B cell (primary cell): ENCODE results near the gene CCDC28B. TPM values are rescaled to one million over a fixed set of nuclear protein-coding genes. Genes with fewer than 3 reads are reported as not detected.

Experiments
- ATAC-seq: fragments of 200-7000 bp; cut with Tn5 transposase; one replicate; pipeline ENCODE4 v1.10.0; 2021; ENCODE audit warnings: low read depth, mild to moderate bottlenecking, moderate number of reproducible peaks, moderate library complexity
- CTCF ChIA-PET: fragments of 350-600 bp; sonication (Branson Sonifier 250); formaldehyde crosslinking; loops from one replicate; lab custom pipeline; 2021; ENCODE audit warnings: antibody characterized with exemption, inconsistent platforms; lab: Charles Lee
- POLR2A ChIA-PET: fragments of 350-600 bp; sonication (Branson Sonifier 250); formaldehyde crosslinking; loops from one replicate; lab custom pipeline; 2021; ENCODE audit warnings: antibody characterized with exemption; lab: Charles Lee
- DNase-seq: peaks from one replicate; pipeline ENCODE4 v3.0.0; 2013
- H2AFZ ChIP-seq: 2 replicates; pipeline ENCODE4 v1.6.1; 2012; ENCODE audit warnings: mild to moderate bottlenecking, low read depth, low read length; ENCODE audit not compliant: insufficient read depth, poor library complexity, severe bottlenecking
- H3K27ac ChIP-seq, 2 donors: 1 replicate in 1 of 2; 2 replicates in 1 of 2; pipeline ENCODE4 v1.5.1; 2012 to 2013; ENCODE audit warnings: low read length in 2 of 2, mild to moderate bottlenecking in 2 of 2, moderate library complexity in 1 of 2
- H3K27me3 ChIP-seq, 4 experiments: fragments of 200-600 bp in 1 of 4; sonication (generic) in 1 of 4; replicated peaks in 1 of 4; 1 replicate in 2 of 4; 2 replicates in 2 of 4; pipeline versions ENCODE4 v1.6.1 to v1.7.0; 2013 to 2016; ENCODE audit warnings: low read length in 3 of 4, mild to moderate bottlenecking in 2 of 4, mixed read lengths in 1 of 4, moderate library complexity in 1 of 4; ENCODE audit not compliant: insufficient read depth in 4 of 4, control insufficient read depth in 3 of 4; ENCODE audit errors: control extremely low read depth in 1 of 4
- H3K36me3 ChIP-seq, 2 experiments: replicated peaks in 1 of 2; 1 replicate in 1 of 2; 2 replicates in 1 of 2; pipeline versions ENCODE4 v1.6.1 to v1.7.1; 2013; ENCODE audit warnings: low read length in 1 of 2; ENCODE audit not compliant: insufficient read depth in 2 of 2, control insufficient read depth in 1 of 2; ENCODE audit errors: control extremely low read depth in 1 of 2, extremely low read depth in 1 of 2
- H3K4me1 ChIP-seq, 2 donors: fragments of 200-600 bp in 1 of 2; sonication (generic) in 1 of 2; 1 replicate in 1 of 2; 2 replicates in 1 of 2; pipeline versions ENCODE4 v1.5.1 to v1.6.1; 2013 to 2017; ENCODE audit warnings: low read length in 2 of 2; ENCODE audit not compliant: control insufficient read depth in 2 of 2, insufficient read depth in 2 of 2
- H3K4me2 ChIP-seq: replicated peaks from 2 replicates; pipeline ENCODE3; 2012; ENCODE audit warnings: mild to moderate bottlenecking, low read depth, low read length; ENCODE audit not compliant: poor library complexity, severe bottlenecking
- H3K4me3 ChIP-seq, 5 experiments: fragments of 200-600 bp in 1 of 5; sonication (generic) in 1 of 5; 1 replicate in 3 of 5; 2 replicates in 2 of 5; pipeline versions ENCODE4 v1.5.1 to v1.7.0; 2011 to 2016; ENCODE audit warnings: low read length in 4 of 5, mild to moderate bottlenecking in 4 of 5, low read depth in 2 of 5, control low read depth in 1 of 5, moderate library complexity in 1 of 5; ENCODE audit not compliant: insufficient read depth in 1 of 5; ENCODE audit errors: control extremely low read depth in 1 of 5, extremely low read depth in 1 of 5
- H3K79me2 ChIP-seq: fragments of 200-600 bp; sonication (generic); one replicate; pipeline ENCODE4 v1.6.0; 2016; ENCODE audit warnings: low read length; ENCODE audit not compliant: control insufficient read depth, insufficient read depth
- H3K9ac ChIP-seq: fragments of 200-600 bp; sonication (generic); 2 replicates; pipeline ENCODE4 v1.6.1; 2017; ENCODE audit warnings: mild to moderate bottlenecking, low read length, moderate library complexity
- H3K9me3 ChIP-seq, 3 donors: one replicate each; pipeline versions ENCODE4 v1.6.1 to v1.7.1; 2013; ENCODE audit warnings: low read length in 2 of 3; ENCODE audit not compliant: control insufficient read depth in 2 of 3, insufficient read depth in 1 of 3; ENCODE audit errors: control extremely low read depth in 1 of 3
- H4K20me1 ChIP-seq: 2 replicates; pipeline ENCODE4 v1.6.0; 2012; ENCODE audit warnings: mild to moderate bottlenecking, low read length; ENCODE audit not compliant: insufficient read depth, control insufficient read depth, poor library complexity, severe bottlenecking
- H3K27ac Mint-ChIP-seq: one replicate; pipeline ENCODE4 v1.8.0; 2021; ENCODE audit warnings: mixed read lengths
- H3K27me3 Mint-ChIP-seq: one replicate; pipeline ENCODE4 v1.8.0; 2021; ENCODE audit warnings: mixed read lengths
- H3K4me1 Mint-ChIP-seq: one replicate; pipeline ENCODE4 v1.8.0; 2021; ENCODE audit warnings: mixed read lengths
- H3K4me3 Mint-ChIP-seq: one replicate; pipeline ENCODE4 v1.8.0; 2021; ENCODE audit warnings: mixed read lengths
- H3K9me3 Mint-ChIP-seq: one replicate; pipeline ENCODE4 v1.8.0; 2022; ENCODE audit warnings: mixed read lengths; ENCODE audit not compliant: insufficient read depth
- CTCF ChIP-seq: fragments of 200-600 bp; IDR thresholded peaks from one replicate; pipeline ENCODE4 v1.8.0; 2022; ENCODE audit warnings: antibody characterized with exemption, mild to moderate bottlenecking
- EZH2 ChIP-seq: IDR thresholded peaks from 2 replicates; pipeline ENCODE4 v1.6.1; 2012; ENCODE audit warnings: borderline replicate concordance, low read depth, mild to moderate bottlenecking, moderate library complexity, low read length; ENCODE audit not compliant: insufficient read depth, poor library complexity, severe bottlenecking
- WGBS: methylation state at CpG from one replicate; pipeline ENCODE4 v1.1.5; 2013; ENCODE audit warnings: missing lambda C conversion rate; ENCODE audit not compliant: insufficient coverage; 5-methylcytosine and 5-hydroxymethylcytosine counted together
- intact Hi-C: fragments of 100-400 bp; cut with micrococcal nuclease; formaldehyde crosslinking; loops from one replicate; pipeline ENCODE4 v1.10.0; 2022
- polyA plus RNA-seq: library from polyadenylated mRNA; depleted of rRNA; stranded (reverse); fragments of >200 nt; gene quantifications from 2 replicates; pipeline ENCODE4 v1.2.3, GENCODE V29; 2012
- total RNA-seq, 2 donors: library from RNA; stranded (reverse); fragments of 120-200 nt in 1 of 2; gene quantifications; 1 replicate in 1 of 2; 2 replicates in 1 of 2; pipeline versions ENCODE4 v1.2.3 to v1.2.4, GENCODE V29; 2013 to 2022

CCDC28B gene
- total and polyA plus RNA-seq, 2 donors (not counting 1 experiment from before 2014, with no cell fraction given), result 7.8 to 8.0 TPM

GRCh38 chr1:32215629-32216480 lies 15.5 kb downstream of the CCDC28B start:
- H3K27ac Mint-ChIP-seq, result no peak overlapping the region
- no peaks in the 10 kb centered on the region for H3K9me3 ChIP-seq
- ATAC-seq, result peak; percentile 81
- intact Hi-C loops, result loop anchor here (1.0 to 2.0 kb wide), 2 partner anchors 119 to 198 kb away; no protein-coding TSS in a partner anchor
- ChIA-PET POLR2A (interaction anchor here (0.6 to 1.2 kb wide), 4 partner anchors 10 to 144 kb away, joined by 3 to 6 read pairs (median 5); partner anchors contain the start of genes IQCC and LCK), CTCF (interaction anchor here (0.6 to 3.6 kb wide), 61 partner anchors 10 to 303 kb away, joined by 3 to 49 read pairs (median 5); partner anchors contain the start of genes BSDC1, CCDC28B, FAM167B and HDAC1)
- 88% methylated on average over 8 of the region's 10 CpGs for WGBS
- no peak overlapping the region for H3K27ac ChIP-seq
- TF ChIP-seq EZH2, result no peak
- peak; percentile 78 for TF ChIP-seq CTCF
- H3K4me1 Mint-ChIP-seq, result peaks cover 13% of the 10 kb centered on the region
- peaks cover 23% of the 10 kb centered on the region for H3K79me2 ChIP-seq
- H3K4me3 Mint-ChIP-seq, result no peak overlapping the region
- H3K9me3 Mint-ChIP-seq, result no peaks in the 10 kb centered on the region
- peaks cover 6 to 12% of the 10 kb centered on the region in 2 donors for H3K4me1 ChIP-seq
- no peaks in the 10 kb centered on the region for H3K27me3 Mint-ChIP-seq
- H2AFZ ChIP-seq, result no peak overlapping the region
- H3K4me3 ChIP-seq, result no peak overlapping the region
- H3K9ac ChIP-seq, result no peak overlapping the region
- peak; percentile 70 for DNase-seq
- H3K36me3 ChIP-seq, result peaks cover 3 to 30% of the 10 kb centered on the region in 2 experiments
- H3K4me2 ChIP-seq, result no peak overlapping the region
- H4K20me1 ChIP-seq, result no peaks in the 10 kb centered on the region
- H3K27me3 ChIP-seq, result no peaks in the 10 kb centered on the region
